GM12891 (cell line): ENCODE results near the gene ZNF280B.

Experiments used
- POLR2A ChIP-seq: IDR thresholded peaks from 2 replicates; pipeline ENCODE4 v1.6.1; 2011; ENCODE audit warnings: low read depth, low read length, control low read depth
- POLR2AphosphoS5 ChIP-seq: IDR thresholded peaks from 2 replicates; pipeline ENCODE4 v1.6.1; 2011; ENCODE audit warnings: low read depth, low read length, control low read depth
- SPI1 ChIP-seq: IDR thresholded peaks from 2 replicates; pipeline ENCODE4 v1.6.1; 2011; ENCODE audit warnings: low read depth, low read length, control low read depth
- TAF1 ChIP-seq: IDR thresholded peaks from 2 replicates; pipeline ENCODE4 v1.6.1; 2011; ENCODE audit warnings: low read depth, low read length, control low read depth

DNA sequence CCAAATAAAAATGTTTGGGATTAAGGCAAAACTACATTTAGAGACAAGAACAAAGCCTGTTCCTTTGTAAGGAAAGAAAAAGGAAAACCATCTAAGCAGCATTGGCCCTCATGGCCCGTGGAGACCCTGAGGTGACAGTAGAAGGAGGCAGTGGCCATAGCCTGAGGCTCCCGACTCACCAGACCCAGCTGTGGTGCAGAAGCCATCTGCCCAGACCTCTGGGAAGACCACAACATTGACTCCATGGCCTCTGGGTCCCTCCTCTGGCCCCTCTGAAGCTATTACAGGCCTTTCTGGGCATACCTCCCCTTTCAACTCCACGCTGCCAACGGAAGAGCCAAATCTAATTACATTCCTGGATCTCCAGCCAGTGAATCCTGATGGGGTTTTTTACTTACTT lies 44.1 kb upstream of the ZNF280B start:
- TF ChIP-seq POLR2A (no peak), POLR2AphosphoS5 (no peak), SPI1 (no peak), TAF1 (no peak)
